ENCODE results near the gene PHLDB2.
A peak's percentile ranks its signal among the peaks of the same experiment; 100 is the strongest.
"Not testable (repeated sequence)": the region's sequence is repeated elsewhere in the genome, so short reads cannot be mapped to it uniquely, and the experiment has no call there.

Gene PHLDB2

DNA sequence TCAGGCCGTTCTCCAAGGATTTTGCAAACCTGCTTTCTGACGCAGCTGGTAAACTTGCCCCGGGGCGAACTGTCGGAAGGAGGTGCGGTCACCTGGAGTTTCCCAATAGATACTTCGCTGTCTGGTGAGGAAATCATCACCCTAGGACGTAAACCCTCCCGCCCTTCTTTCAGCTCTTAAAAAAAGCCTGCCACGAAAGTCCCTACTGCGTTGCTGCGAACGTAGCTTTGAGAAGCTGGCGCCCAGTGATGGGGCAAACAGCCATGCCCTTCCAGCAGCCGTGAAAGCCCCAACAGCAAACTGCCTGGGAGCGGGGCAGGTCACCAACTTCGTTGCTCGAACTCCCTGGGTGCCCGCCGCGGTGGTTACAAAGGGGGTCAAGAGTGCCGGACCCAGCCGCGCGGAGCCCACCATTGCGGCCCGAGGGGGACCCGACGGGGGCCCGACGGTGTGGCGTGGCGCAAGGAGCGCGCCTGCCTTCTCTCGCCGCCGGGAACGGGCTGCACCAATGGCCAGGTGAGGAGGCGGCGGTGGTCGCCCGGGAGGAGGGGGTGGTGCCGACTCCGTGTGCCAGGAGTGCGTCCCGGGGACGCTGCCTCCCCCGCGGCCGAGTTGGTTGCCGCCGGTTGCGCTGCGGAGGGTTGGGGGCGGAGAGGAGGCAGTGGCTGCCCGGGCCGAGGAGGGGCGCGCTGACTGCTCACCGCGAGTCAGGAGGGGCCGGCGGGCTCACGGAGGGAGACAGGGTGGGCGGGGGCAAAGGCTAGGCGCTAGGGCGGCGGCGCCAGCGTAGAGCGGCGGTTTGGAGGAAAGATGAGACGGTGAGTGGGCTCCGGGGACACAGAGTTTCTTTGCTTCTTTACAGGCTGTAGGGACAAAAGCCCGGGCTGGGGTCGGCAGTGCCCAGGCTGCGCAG is at the start of gene PHLDB2:
PHLDB2 (plus strand) TSS at position 205 of the 913 bp plus-strand sequence. CDS start 24,813 bp downstream, outside the sequence.
- peak; percentile 26 for DNase-seq

DNA sequence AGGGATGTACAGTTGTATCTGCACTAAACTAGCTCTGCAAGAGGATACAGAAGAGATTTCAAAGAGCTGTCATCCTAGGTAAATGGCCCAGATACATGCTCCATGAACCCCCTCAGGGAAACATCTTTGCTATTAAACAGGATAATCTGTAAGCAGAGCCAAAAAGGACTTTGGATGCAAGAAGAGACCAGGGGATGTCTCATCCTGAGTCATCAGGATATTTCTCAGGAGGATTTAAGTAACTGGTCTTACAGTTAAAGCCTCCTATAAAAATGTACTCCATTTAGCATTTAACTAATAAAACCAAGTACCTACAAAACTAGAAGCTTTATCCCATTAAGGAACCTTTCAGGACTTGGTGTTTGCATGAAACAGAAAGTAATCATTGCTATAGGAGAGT is 48.2 kb upstream of the PHLDB2 start:
- DNase-seq, result no peak

DNA sequence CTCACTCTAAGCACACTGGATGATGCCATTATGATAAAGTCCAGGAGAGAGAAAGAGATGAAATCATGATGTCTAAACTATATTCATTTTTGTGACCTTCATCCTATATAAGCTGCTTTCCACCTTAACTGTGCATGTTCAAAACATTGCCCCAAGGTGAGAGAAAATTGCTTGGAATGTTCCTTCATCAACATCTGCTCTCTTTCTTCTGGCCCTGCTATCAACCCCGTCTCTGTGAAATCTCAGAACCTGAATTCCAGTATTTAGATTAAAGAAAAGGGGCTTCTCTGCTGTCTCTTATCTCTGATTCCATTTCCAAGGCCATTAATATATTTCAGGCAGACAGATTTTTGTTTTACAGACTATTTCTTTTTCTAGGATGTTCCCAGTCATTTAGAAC is 47.3 kb upstream of the PHLDB2 start:
- no peak for DNase-seq

DNA sequence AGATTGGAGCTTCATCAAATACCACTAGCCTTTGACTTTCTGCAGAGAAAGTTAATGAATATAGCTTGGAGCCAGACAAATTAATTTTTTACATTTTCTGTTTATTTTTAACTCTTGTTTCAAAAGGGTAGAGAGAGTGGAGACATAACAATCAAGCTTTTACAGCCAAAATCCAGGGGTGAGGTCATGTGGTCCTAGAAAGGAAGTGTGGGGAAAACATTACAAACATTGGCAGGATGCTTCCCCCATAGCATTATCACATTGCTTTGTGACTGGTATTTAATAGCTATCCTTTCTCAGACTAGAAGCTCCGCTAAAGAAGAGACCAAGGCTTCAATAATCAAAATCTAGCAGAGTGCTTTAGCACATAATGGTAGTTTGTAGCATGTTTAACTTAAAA is 46.4 kb upstream of the PHLDB2 start:
- no peak for DNase-seq

DNA sequence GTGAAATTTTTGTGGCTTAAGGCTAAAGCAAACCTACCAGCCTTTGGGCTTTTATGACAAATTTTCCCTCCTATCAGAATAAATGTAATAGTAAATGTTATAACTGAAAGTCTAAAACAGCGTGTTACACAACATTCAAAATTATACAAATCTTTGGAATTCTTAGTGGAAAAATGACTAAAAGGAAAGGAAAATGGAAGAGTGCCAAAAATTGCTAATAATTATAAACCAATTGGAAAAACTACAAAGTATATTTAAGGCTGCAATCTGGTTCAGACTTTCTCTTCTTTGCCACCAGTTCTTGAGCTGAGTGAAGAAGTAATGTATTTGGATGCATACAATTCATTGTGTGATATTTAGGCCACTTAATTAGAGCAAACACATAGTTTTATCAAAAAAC is 45.6 kb upstream of the PHLDB2 start:
- no peak for DNase-seq

DNA sequence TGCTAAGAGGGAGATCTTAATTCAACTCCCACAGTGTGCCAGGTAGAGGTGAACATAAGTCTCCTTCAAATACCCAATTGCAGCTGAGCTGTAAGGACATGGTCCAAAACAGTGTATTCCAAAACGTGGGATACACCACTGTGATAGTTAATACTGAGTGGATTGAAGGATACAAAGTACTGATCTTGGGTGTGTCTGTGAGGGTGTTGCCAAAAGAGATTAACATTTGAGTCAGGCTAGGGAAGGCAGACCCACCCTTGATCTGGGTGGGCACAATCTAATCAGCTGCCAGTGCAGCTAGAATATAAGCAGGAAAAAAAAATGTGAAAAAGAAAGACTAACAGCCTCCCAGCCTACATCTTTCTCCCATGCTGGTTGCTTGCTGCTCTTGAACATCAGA is 45.1 kb upstream of the PHLDB2 start:
- DNase-seq, result no peak

DNA sequence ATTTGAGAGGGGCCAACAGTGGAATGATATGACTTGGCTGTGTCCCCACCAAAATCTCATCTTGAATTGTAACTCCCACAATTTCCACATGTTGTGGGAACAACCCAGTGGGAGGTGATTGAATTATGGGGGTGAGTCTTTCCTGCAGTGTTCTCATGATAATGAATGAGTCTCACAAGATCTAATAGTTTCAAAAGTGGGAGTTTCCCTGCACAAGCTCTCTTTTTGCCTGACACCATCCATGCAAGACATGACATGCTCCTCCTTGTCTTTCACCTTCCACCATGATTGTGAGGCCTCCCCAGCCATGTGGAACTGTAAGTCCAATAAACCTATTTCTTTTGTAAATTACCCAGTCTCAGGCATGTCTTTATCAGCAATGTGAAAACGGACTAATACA is 42.3 kb upstream of the PHLDB2 start:
- not testable (repeated sequence) for DNase-seq

DNA sequence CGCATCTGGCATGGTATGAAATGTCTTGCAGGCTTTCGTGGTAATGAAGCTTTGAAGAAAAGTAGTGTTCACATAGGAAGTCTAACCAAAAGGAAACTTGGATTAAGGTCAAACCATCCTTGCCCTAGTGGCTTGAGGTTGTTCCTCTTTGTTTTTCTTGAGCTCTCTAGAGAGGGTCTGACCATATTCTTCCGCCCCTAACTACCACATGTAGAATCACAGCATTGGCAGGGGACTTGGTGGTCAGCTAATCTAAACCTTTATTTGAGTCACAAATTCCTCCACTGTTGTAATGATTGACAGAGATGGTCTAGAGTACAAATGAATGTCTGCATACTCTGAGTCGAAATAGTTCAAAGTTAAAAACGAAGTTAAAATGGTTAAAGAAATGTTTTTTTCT is 39.1 kb upstream of the PHLDB2 start:
- DNase-seq, result no peak

DNA sequence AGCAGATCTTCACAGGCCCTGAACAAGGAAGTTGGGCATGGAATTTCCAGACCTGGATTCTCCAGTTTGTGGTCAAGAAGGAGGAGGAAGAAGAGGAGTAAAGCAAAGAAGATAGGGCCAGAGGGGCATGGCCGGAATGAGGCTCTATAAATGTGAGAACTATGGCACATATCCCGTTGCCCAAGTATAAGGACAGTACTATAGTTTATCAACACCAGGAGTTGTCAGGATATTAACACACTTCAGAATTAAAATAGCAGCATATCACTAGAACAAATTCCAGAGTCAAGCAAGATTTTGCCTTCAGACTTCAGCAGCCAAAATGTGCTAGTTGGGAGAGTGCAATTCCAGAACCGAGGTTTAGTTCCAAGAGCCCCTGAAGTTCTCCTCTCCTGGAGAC is 38.4 kb upstream of the PHLDB2 start:
- DNase-seq, result no peak

DNA sequence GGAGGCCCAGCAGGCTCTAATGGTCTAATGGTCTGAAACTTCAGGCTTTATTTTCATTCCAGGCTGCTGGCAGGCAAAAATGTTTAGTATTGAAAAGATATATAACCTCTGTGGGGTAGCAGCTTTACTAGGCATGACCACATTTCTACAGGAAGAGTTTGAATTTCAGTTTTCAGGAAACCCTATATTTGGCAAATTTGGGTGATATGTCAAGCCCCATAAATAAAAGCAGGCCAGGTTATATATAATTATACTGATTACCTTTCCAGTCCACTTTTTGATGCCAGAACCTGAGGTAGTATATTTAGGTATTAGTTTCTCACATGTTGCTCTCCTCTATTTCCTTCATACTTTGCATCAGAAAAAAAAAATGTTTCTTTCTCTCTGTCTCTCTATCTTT is 37.2 kb upstream of the PHLDB2 start:
- no peak for DNase-seq

DNA sequence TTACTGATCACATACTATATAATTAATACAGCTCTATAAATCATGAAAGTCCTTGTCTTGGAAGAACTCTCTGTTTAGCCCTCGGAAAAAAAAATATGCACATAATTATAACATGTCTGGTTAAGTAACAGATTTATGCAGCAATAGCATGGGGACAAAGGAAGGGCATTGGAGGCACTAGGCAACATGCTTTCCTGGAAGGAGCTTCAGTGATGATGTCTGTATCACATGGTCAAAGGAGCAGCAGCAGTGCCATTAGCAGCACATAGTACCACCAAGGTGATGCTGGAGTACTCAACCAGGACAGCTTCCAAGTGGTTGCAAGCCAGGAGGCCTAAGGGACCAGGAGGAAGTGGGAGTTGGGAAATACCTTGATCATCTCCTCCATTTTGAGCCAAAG is 36.3 kb upstream of the PHLDB2 start:
- DNase-seq, result no peak

DNA sequence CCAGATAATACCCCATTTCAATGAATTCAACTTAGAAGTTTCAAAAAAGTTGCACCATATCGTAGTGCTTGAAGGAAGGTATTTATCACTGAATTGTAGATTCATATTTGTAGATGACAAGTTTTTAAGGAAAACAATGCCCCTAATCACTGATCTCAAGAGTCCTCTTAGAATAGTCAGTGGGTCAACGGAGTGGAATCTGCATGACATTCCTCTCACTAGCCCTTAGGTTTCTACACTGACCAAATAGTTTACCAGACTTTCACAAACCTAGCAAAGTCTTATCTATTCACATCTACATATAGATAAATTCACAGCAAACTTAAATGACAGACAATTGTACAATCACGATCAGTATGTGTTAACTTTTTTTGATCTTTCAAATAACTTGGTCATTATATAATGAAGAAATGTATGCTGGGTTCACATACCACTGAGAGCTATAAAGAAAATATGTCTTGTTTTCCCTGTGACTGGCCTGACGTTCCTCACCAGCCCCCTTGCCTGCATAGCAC is 35.7 kb upstream of the PHLDB2 start:
- no peak for DNase-seq

DNA sequence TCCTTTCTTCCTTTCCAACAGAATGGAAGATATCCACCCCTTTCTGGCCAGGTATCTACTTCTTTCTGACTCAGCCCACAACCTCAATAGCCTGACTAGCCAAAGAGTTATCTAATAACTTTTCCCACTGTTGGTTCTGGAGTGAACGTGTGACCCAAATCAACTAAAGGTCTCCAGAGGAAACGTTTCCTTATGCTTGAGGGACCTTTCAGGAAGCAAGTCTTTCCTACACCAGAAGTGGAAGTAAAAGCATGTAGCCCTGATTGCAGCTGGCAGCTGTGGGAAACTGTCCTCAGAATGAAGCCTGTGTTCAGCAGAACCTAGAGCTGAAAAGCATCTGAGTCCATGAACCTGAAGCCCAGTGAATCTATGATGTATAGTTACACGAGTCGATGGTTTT is 34.7 kb upstream of the PHLDB2 start:
- DNase-seq, result no peak

DNA sequence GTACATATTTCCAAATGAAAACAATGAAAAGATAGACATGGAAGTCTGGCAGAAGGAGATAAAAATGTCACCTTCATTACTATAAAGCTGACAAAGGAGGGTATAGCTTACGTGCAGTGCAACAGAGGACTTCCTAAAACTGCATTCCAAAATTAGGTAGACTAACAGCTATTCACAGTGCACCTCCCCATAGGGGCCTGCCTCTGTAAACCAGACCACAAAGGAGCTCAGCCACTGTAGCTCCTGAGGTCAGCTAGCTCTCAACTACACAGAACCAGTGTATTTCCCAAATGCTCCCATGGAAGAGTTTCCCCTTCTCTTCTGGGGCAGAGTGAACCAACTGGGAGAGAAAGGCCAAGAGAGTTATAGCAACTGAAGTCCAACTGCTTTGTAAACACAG is 31.2 kb upstream of the PHLDB2 start:
- no peak for DNase-seq

DNA sequence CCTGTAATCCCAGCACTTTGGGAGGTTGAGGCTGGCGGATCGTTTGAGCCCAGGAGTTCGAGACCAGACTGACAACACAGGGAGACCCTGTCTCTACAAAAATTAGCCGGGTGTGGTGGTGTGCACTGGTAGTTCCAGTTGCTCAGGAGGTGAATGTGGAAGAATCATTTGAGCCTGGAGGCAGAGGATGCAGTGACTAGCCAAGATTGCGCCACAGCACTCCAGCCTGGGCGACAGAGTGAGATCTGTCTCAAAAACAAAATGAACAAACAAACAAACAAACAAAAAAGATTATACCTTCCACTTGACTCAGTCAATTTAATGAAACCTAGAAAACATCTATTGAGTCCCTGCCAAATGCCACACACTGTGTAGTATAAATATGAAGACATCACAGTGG is 30.5 kb upstream of the PHLDB2 start:
- DNase-seq, result no peak

DNA sequence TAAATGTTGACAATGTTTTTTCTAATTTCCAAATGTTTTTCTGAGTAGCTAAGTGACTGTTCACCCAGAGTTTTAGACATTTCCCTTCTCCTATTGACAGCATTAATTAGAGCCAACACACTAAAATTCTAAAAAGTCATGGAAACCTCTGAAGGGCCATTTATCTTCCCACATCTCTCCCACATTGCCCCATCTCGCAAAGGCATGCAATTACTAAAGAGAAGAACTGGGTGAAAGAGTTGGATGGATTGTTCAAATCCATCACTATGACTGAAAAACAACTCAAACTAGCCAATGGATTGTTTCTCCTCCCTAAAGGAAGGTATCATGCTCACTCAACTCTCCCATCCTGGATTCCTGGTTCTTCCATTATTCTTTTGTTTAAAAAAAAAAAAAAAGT is 30.0 kb upstream of the PHLDB2 start:
- DNase-seq, result no peak

DNA sequence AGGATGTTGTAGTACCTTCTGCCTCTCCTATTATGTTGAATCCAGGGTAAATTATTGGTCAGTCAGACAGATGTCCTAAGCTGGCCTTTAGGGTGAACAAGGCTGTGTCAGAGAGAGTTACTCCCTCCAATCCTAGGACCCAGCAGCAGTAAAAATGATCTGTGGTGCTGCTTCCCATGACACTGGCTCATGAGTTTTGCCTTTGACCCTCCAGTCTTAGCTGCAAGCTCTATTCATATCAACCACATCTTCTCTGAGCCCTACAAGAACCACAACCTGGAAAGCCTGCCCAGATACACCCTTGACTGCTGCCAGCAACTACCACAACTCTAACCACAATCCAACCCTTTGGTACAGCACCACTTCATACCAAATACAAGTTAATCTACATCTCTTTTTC is 27.2 kb upstream of the PHLDB2 start:
- no peak for DNase-seq

DNA sequence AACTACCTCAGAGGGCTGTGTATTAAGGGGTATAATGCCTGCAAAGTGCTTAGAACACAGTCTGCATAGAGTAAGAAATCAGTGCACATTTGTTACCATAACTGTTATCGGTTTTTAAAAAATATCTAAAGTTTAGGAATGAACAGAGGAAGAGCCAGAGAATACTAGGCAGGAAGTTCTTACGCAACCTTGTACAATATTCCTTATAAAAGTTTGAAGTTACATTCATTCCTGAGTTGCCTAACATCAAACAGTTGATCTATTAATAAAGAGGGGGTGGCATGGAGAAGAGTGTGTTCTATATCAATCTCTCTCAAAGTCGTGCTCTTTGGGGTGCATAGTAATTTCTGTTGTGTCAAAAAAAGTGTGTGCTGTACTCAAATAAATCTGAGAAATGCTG is 22.0 kb upstream of the PHLDB2 start:
- DNase-seq, result no peak

DNA sequence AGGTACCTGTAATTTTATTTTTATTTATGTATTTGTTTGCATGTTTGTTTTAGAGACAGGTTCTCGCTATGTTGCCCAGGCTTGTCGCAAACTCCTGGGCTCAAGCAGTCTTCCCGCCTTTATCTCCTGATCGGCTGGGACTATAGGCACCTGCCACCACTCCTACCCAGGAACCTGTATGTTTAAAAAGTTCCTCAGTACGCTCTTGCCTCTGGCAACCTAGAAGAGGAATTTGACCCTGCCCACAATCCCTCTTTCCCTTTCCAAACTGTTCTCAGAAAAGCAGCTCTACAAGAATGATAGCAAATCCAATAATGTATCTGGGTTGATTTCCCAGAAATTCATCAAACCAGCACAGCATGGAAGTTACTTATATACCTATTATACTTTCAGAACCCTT is 20.9 kb upstream of the PHLDB2 start:
- no peak for DNase-seq

DNA sequence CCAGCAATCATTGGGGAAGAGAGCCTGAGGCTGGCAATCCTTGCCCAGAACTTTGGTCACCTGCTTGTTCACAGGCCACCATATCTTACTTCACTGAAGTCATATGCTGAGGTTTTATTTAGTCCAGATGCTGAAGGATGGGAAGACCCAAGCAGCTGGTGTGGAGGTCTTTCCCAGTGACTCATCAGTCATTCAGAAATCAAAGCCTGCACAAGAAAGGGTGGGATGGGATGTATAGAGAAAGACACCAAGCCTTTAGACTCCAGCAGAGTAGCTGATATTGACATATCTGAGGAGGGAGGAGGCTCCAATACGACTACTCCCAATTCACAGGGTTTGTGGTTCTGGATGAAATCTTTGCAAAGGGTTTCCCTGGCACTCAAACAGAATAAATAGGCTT is 13.0 kb upstream of the PHLDB2 start:
- no peak for DNase-seq

DNA sequence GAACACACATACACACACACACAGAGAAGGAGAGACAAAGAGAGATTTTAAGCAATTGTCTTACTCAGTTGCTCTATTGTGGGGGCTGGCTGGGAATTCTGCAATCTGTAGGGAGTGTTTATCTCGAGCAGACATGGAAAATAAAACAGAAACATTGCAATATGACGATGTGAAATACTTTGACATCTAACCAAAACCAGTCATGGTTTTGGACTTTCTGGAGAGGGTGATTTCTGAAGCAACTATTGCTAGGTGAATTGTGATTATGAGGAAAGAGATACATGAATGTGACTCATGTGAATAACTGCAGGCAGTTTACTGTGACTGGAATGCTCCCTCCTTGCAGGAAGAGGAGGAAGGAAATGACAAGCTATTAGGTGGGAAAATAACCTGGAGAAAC is 12.3 kb upstream of the PHLDB2 start:
- no peak for DNase-seq

DNA sequence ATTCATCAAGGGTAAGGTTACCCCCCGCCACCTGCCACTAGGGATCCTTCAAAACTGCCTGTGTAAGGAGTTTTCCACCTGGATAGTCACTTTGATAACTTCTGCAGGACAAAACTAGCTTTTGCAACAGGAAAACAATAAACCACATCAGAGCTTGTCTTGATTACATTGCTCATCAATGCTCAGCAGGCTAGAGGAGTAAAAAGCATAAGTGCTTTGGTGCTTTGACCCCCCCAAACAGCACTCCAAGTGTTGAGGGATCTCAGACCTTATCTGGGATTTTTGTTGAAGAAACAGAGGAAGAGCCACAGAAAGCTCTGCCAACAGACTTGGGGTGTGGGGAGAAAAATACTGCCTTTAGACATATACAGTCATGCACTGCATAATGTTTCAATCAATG is 10.8 kb upstream of the PHLDB2 start:
- no peak for DNase-seq

DNA sequence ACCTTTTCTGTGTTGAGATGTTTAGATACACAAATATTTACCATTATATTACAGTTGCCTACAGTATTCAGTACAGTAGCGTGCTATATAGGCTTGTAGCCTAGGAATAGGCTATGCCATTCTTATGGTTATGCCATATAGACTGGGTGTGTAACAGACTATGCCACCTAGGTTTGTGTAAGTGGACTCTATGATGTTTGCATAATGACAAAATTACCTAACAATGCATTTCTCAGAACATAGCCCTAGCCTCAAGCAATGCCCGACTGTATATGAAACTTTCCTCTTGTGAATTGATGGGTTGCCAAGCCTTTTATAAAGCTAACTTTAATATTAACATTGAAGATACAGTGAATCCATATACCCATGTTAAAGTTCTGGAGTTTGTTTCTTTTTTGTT is 10.3 kb upstream of the PHLDB2 start:
- no peak for DNase-seq

DNA sequence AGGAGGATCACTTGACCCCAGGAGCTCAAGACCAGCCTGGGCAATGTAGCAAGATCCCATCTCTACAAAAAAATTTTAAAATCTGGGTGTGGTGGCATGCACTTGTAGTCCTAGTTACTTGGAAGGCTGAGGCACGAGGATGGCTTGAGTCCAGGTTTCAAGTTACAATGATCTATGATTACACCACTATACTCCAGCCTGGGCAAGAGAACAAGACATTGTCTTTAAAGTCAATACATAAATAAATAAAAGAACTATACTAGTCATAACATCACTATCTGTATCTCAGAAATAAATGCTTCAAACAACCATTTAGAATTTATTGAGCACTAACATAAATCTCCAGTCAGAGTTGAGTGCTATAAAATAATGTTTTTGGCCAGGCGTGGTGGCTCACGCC is 8.5 kb upstream of the PHLDB2 start:
- no peak for DNase-seq

DNA sequence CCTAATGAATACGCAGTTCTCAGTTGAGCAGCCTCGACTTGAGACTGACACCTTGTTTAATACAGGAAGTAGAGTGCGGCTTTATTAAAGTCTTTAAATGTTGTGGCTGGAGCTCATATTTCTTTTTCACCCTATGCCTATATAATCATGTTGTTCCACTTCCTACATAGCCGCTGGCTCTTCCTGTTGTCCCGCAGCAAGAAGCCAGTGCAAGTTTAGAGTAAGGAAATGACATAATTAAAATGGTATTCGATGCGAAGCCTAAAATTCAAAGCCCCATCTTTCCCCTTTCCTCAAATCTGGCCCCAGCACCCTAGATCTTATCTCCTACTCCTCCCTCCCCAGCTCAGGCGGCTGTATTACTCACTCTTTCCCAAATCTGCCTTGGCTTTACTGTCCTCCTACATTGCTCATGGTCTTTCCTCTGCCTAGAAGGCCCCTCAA is 7.5 kb upstream of the PHLDB2 start:
- DNase-seq, result no peak
